HepG2 (cell line): Measurements from ENCODE around the gene ASAP2. TPM values are rescaled to one million over a fixed set of nuclear protein-coding genes. Genes with fewer than 3 reads are reported as not detected.

Experiments used
- HNRNPL ChIP-seq: fragments of 200-400 bp; formaldehyde crosslinking; IDR thresholded peaks from 2 replicates; pipeline ENCODE4 v1.6.1; 2017; ENCODE audit warnings: mild to moderate bottlenecking, low read depth, low read length
- HOXA9 ChIP-seq: sonication (generic); formaldehyde crosslinking; IDR thresholded peaks from 2 replicates; pipeline ENCODE4 v1.8.1; 2022; ENCODE audit warnings: missing genetic modification reagents, mild to moderate bottlenecking, moderate library complexity, borderline replicate concordance
- MIER3 ChIP-seq: IDR thresholded peaks from 2 replicates; pipeline ENCODE4 v1.6.1; 2016; ENCODE audit warnings: missing compliant biosample characterization, borderline replicate concordance
- SPEN ChIP-seq: sonication (generic); formaldehyde crosslinking; IDR thresholded peaks from 2 replicates; pipeline ENCODE4 v1.5.1; 2020; ENCODE audit warnings: low read depth, mild to moderate bottlenecking, missing genetic modification reagents
- SRSF9 ChIP-seq: fragments of 200-400 bp; formaldehyde crosslinking; IDR thresholded peaks from 2 replicates; pipeline ENCODE4 v1.6.1; 2018; ENCODE audit warnings: borderline replicate concordance, mild to moderate bottlenecking, low read depth, low read length; ENCODE audit not compliant: insufficient read depth, poor library complexity, severe bottlenecking
- TIGD3 ChIP-seq: sonication (generic); formaldehyde crosslinking; IDR thresholded peaks from 2 replicates; pipeline ENCODE4 v1.5.1; 2020; ENCODE audit warnings: mild to moderate bottlenecking, missing genetic modification reagents, borderline replicate concordance
- TMF1 ChIP-seq: sonication (generic); formaldehyde crosslinking; IDR thresholded peaks from 2 replicates; pipeline ENCODE4 v1.8.1; 2022; ENCODE audit warnings: low read depth, missing genetic modification reagents
- TOE1 ChIP-seq: sonication (generic); formaldehyde crosslinking; IDR thresholded peaks from 2 replicates; pipeline ENCODE4 v1.4.0; 2020; ENCODE audit warnings: mild to moderate bottlenecking, missing genetic modification reagents
- TSC22D2 ChIP-seq: sonication (generic); formaldehyde crosslinking; IDR thresholded peaks from 2 replicates; pipeline ENCODE4 v1.5.1; 2020; ENCODE audit warnings: missing genetic modification reagents, mild to moderate bottlenecking, borderline replicate concordance
- ZFP36 ChIP-seq: fragments of 150-350 bp; IDR thresholded peaks from 2 replicates; pipeline ENCODE4 v1.6.1; 2018; ENCODE audit warnings: borderline replicate concordance, low read length, low read depth; ENCODE audit not compliant: partially characterized antibody
- ZFP82 ChIP-seq: sonication (generic); formaldehyde crosslinking; IDR thresholded peaks from 2 replicates; pipeline ENCODE4 v1.5.1; 2020; ENCODE audit warnings: mild to moderate bottlenecking, missing genetic modification reagents, borderline replicate concordance
- ZNF124 ChIP-seq: sonication (generic); formaldehyde crosslinking; IDR thresholded peaks from 2 replicates; pipeline ENCODE4 v1.4.0; 2020; ENCODE audit warnings: missing genetic modification reagents
- ZNF331 ChIP-seq: sonication (generic); formaldehyde crosslinking; IDR thresholded peaks from 2 replicates; pipeline ENCODE4 v1.4.0; 2020; ENCODE audit warnings: missing genetic modification reagents
- ZNF33B ChIP-seq: sonication (generic); formaldehyde crosslinking; IDR thresholded peaks from 2 replicates; pipeline ENCODE4 v1.5.1; 2020; ENCODE audit warnings: mild to moderate bottlenecking, missing genetic modification reagents
- ZNF354B ChIP-seq: sonication (generic); formaldehyde crosslinking; IDR thresholded peaks from 2 replicates; pipeline ENCODE4 v1.8.0; 2022; ENCODE audit warnings: mild to moderate bottlenecking, missing genetic modification reagents
- ZNF552 ChIP-seq: sonication (generic); formaldehyde crosslinking; IDR thresholded peaks from 2 replicates; pipeline ENCODE4 v1.9.0; 2022; ENCODE audit warnings: missing genetic modification reagents, mild to moderate bottlenecking, borderline replicate concordance
- ZNF615 ChIP-seq: sonication (generic); formaldehyde crosslinking; IDR thresholded peaks from 2 replicates; pipeline ENCODE4 v1.5.0; 2020; ENCODE audit warnings: mild to moderate bottlenecking, missing genetic modification reagents, borderline replicate concordance
- ZNF670 ChIP-seq: sonication (generic); formaldehyde crosslinking; IDR thresholded peaks from 2 replicates; pipeline ENCODE4 v1.8.0; 2022; ENCODE audit warnings: mild to moderate bottlenecking, missing genetic modification reagents, borderline replicate concordance
- ZNF746 ChIP-seq: sonication (generic); formaldehyde crosslinking; IDR thresholded peaks from 2 replicates; pipeline ENCODE4 v1.8.0; 2022; ENCODE audit warnings: mild to moderate bottlenecking, missing genetic modification reagents
- polyA plus RNA-seq, 8 experiments: library from polyadenylated mRNA; depleted of rRNA in 3 of 8; stranded (reverse) in 7 of 8; unstranded in 1 of 8; fragments of >200 nt; fragmentation: Illumina TruSeq in 4 of 8; extraction: Trizol in 4 of 8; gene quantifications; 2 replicates each; pipeline versions ENCODE4 v1.2.1 to v1.2.3, GENCODE V29; 2011 to 2016; ENCODE audit warnings: low read depth in 4 of 8, missing spikeins in 1 of 8, mixed read lengths in 1 of 8; ENCODE audit not compliant: insufficient read depth in 1 of 8
- total RNA-seq, 5 experiments: library from RNA; depleted of rRNA; stranded (reverse); fragments of >200 nt; fragmentation: Illumina TruSeq; extraction: Trizol; gene quantifications; 2 replicates each; pipeline ENCODE4 v1.2.3, GENCODE V29; 2016; ENCODE audit warnings: low read depth in 1 of 5
- TF ChIP-seq, protein P1 (sequence below): sonication (generic); formaldehyde crosslinking; IDR thresholded peaks from 2 replicates; pipeline ENCODE4 v1.4.0; 2020; ENCODE audit warnings: missing genetic modification reagents, borderline replicate concordance
- TF ChIP-seq, protein P2 (sequence below): IDR thresholded peaks from 2 replicates; pipeline ENCODE4 v1.6.1; 2016; ENCODE audit warnings: missing compliant biosample characterization, missing genetic modification reagents, borderline replicate concordance

ASAP2 gene
- total and polyA plus RNA-seq, 2 of the 13 experiments (the other 11 are each of a cell fraction or from before 2014, with no cell fraction given): 7.3 to 22.3 TPM

- TF ChIP-seq TIGD3 (no peak), ZNF615 (no peak), TMF1 (CRISPR knock-in tag) (no peak), ZFP82 (CRISPR knock-in tag) (no peak), SPEN (CRISPR knock-in tag) (no peak), HNRNPL (0 out of 2 replicates have a peak, but pooled peaks have one; percentile 27), ZFP36 (no peak), MIER3 (no peak), ZNF552 (CRISPR knock-in tag) (no peak), ZNF331 (no peak), SRSF9 (no peak), ZNF670 (CRISPR knock-in tag) (no peak), TOE1 (CRISPR knock-in tag) (no peak), ZNF354B (CRISPR knock-in tag) (no peak), HOXA9 (CRISPR knock-in tag) (no peak), ZNF746 (CRISPR knock-in tag) (no peak), ZNF124 (no peak), TSC22D2 (CRISPR knock-in tag) (no peak), ZNF33B (no peak)
- TF ChIP-seq, protein P1, sequence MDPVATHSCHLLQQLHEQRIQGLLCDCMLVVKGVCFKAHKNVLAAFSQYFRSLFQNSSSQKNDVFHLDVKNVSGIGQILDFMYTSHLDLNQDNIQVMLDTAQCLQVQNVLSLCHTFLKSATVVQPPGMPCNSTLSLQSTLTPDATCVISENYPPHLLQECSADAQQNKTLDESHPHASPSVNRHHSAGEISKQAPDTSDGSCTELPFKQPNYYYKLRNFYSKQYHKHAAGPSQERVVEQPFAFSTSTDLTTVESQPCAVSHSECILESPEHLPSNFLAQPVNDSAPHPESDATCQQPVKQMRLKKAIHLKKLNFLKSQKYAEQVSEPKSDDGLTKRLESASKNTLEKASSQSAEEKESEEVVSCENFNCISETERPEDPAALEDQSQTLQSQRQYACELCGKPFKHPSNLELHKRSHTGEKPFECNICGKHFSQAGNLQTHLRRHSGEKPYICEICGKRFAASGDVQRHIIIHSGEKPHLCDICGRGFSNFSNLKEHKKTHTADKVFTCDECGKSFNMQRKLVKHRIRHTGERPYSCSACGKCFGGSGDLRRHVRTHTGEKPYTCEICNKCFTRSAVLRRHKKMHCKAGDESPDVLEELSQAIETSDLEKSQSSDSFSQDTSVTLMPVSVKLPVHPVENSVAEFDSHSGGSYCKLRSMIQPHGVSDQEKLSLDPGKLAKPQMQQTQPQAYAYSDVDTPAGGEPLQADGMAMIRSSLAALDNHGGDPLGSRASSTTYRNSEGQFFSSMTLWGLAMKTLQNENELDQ: no peak
- TF ChIP-seq, protein P2, sequence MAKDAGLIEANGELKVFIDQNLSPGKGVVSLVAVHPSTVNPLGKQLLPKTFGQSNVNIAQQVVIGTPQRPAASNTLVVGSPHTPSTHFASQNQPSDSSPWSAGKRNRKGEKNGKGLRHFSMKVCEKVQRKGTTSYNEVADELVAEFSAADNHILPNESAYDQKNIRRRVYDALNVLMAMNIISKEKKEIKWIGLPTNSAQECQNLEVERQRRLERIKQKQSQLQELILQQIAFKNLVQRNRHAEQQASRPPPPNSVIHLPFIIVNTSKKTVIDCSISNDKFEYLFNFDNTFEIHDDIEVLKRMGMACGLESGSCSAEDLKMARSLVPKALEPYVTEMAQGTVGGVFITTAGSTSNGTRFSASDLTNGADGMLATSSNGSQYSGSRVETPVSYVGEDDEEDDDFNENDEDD (CRISPR knock-in tag): no peak
Observed at GRCh38 chr2:9231291-9232165, 24.9 kb downstream of the ASAP2 start (continued).
